HG03354 (cell line): ENCODE data around the gene TRPM3.

Source experiments
- ATAC-seq: cut with Tn5 transposase; IDR thresholded peaks from one replicate; pipeline ENCODE4 v1.9.1; 2021; ENCODE audit warnings: mild to moderate bottlenecking; ENCODE audit not compliant: unreplicated experiment, poor library complexity, severe bottlenecking

TRPM3 gene

DNA sequence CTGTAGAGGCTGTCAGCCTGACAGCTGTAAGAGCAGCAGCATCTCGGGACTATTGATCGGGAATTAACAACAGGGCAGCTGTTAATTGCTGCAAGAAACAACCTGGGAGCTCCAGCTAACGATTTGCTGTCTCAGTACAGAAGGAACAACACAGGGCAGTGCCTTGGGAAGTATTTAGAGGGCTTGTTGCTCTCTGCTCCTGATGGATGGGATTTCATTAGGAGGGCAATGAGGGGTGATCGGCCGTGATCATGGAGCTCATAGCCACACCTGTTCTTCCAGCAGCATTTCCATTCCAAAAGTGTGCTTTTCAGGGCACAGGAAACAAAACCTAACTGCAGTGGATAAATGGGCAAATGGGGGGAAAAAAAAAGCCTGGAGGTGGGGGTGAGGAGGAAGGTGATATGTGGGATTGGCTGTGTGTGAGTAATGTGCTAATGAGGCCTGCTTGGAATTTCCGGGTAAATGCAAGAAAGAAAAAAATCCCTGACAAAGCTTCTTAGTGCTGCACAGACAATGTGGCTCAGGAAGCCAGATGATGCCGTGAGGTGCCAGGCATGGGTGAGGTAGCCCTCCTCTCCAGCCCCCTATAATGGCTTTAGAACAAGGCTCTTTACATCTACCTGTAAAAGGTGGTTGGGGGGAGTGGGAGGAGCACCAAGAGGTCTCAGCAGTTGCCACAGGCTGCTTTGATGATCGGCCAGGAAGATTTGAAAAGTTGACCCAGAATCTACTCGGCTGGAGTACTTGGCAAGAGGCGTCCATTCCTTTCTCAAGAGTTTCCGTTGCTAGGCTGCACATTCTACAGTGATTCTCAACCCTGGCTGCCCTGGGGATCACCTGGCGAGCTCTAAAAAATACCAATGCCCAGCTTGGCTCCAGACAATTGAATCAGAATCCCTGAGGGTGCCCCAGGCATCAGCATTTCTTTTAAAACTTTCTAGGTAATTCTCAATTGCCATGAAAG lies 567.4 kb downstream of the TRPM3 start:
- ATAC-seq = no peak

DNA sequence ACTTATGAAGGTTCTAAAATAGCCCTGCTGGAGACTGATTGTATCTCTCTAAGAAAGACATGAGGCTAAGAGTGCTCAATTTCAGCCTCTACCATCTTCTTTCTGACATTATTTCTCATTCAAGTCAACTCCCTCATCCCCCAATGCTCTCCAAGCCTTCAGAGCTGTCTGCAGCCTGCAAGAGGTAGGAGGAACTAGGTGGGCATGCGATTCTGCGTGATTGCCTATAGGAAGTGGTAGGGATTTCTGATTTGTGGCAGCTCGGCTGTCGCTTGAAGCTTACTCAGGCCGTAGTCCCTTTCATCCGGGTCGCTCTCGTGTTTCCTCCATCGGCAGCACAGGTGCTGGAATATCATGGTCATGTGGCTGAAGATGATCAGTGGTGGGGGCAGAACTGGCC lies 568.9 kb downstream of the TRPM3 start:
- ATAC-seq = no peak

- ATAC-seq = no peak
Measured at GRCh38 chr9:70551801-70552200, 569.6 kb downstream of the TRPM3 start.

DNA sequence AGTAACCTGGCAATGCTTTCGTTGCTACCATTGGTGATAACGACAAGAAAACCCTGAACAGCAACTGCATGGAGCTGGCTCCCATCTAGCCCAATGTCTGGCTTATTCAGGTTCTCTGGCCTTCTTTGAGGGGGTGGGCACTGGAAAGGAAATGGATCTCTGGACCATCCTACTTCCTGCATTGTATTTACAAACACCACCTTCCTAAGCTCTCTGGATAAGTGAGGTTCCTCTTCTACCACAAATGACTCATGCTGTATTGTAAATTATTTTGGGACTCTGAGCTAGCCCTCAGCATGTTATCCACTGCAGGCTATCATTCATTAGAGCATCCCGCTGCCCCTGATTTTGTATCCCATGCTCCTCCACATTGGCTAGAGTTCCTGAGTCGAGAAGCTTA lies 570.0 kb downstream of the TRPM3 start:
- ATAC-seq = no peak

- ATAC-seq = no peak
Measured at GRCh38 chr9:70549926-70550325, 571.5 kb downstream of the TRPM3 start.

DNA sequence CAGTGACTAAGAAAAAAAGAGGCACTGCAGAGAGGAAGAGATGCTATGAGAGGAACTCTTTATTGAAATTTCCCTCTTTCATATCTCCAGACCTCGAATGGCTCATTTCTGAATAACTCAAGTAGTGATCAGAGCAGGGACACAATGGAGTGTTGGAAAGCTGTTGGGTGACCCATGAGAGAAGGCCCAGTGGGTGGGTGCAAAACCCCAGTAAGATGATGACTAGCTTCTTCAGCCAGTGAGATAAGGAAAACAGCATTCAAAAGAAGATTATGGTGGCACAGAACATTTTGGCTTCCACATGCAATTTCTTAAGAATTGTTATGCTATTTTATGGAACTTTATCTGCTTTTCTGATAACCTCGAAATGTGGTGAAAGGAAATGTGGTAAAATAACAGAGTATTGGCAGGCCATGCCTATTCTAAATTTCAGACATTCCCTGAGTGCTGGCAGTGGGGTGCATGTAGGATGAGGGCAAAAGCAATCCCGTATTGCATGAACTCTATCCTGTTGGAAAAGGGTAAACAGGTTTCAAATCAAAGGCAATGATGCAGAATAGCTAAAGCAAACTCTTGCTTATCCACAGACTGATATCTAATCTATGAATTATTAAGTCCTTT lies 579.0 kb downstream of the TRPM3 start:
- ATAC-seq = no peak

DNA sequence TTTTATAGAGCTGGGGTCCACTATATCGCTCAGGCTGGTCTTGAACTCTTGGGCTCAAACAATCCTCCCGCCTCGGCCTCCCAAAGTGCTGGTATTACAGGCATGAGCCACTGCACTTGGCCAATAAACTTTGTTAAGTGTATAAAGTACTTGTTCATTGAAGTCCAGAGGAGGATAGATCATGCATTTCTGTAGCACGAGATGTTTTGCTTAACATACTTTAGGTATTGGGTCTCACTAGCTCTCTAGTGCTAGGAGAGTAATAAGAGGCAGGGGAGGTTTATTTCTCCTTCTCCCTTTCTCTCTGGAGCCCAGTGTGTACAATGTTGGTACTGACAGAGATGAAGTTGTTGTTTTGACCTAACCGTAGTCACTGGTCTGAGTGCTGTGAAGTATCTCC lies 581.4 kb downstream of the TRPM3 start:
- ATAC-seq = no peak

DNA sequence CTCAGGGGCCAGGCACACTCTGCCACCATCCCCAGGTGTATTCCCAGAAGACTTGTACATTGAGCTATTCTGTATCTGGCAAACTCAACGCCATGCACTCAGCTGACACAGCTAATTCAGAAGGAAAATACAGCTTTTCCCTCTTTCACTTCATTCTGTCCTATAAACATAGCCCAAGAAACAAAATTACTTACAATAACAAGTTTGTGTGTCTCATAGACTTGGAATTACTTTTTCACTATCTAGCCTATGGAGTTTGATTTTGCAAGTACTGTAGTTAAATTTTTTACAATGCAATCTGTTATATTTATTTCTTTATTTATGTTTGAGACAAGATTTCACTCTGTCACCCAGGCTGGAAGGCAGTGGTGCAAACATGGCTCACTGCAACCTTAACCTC lies 581.9 kb downstream of the TRPM3 start:
- ATAC-seq = no peak

- ATAC-seq = no peak
Measured at GRCh38 chr9:70539001-70539400, 582.4 kb downstream of the TRPM3 start.

GRCh38 chr9:70537084-70537483 lies 584.3 kb downstream of the TRPM3 start:
- ATAC-seq = no peak

- no peak for ATAC-seq
Measured at GRCh38 chr9:70535546-70536323, 585.7 kb downstream of the TRPM3 start.

- no peak for ATAC-seq
Measured at GRCh38 chr9:70534471-70534870, 587.0 kb downstream of the TRPM3 start.

DNA sequence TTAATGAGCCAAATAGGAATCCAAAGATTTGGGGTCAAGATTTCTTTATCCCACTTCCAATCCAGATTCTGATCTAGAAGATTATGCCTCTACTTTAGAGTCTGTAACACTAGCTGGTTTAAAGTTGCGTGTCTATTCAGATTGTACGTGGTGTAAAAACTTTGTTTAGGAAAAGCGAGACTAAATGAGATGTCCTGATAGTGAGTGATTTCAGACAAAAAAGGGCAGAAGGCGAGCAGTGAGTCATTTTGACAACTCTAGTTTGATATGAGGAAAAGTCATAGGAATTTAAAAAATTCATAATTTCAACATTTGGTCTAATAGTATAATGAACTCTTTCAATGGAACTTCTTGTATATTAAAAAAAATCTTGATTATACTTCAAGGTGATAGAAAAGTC lies 587.4 kb downstream of the TRPM3 start:
- no peak for ATAC-seq

DNA sequence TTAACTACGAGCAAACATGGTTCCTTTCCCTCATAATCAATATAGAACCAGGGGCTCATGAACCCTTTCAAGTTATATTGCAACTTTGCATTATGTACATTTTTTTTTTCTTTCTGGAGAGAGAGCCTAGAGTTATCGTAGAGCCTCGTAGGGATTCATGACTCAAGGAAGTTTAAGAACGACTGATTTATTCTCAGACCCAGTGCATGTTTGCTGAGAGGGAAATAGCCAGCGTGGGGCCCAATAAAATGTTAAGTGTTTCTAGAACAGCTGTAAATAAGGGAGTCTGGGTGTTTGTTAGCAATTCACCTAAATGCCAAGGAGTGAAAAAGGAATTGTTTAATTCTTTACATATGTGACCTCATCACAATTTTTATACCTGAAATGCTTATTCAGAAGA lies 587.9 kb downstream of the TRPM3 start:
- no peak for ATAC-seq

DNA sequence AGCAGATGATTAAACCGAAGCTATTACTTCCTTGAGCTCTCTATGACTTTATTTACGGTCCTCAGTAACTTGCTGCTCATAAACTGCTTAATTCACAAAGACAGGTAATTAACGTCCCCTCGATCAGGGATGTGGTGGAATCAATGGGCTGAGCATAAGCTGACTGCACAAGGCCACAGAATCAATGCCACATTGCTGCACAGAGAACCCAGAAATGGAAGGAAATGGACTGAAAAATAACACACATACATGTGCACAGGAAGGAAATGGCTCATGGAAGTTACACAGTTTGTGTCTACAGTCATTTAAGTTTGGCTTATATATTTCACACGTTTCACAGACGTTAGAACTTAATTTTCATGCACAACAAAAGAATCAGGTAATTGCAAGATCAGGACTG lies 588.7 kb downstream of the TRPM3 start:
- no peak for ATAC-seq

- ATAC-seq = no peak
Measured at GRCh38 chr9:70531311-70531710, 590.1 kb downstream of the TRPM3 start.

- ATAC-seq = no peak
Measured at GRCh38 chr9:70530716-70531115, 590.7 kb downstream of the TRPM3 start.

DNA sequence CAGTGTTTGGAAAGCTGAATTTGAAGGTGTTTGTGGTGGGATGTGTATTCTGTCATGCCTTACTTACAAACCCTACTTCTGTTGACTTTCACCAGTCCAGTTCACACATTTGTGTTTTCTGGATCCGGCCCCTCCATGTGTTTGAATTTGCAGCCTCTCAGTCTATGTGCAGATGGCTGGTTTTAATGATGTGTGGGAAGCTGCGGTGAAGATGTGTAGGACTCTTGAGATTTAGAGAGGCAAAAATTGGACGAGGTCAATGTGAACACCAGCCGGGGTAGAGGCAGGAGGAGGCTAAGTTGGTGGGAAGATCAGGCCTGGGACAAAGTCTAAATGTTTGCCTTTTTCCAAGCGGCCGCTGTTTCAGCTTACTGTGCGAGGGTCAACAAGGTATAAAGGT lies 591.6 kb downstream of the TRPM3 start:
- ATAC-seq = no peak

GRCh38 chr9:70529377-70529776 lies 592.0 kb downstream of the TRPM3 start:
- ATAC-seq = no peak

DNA sequence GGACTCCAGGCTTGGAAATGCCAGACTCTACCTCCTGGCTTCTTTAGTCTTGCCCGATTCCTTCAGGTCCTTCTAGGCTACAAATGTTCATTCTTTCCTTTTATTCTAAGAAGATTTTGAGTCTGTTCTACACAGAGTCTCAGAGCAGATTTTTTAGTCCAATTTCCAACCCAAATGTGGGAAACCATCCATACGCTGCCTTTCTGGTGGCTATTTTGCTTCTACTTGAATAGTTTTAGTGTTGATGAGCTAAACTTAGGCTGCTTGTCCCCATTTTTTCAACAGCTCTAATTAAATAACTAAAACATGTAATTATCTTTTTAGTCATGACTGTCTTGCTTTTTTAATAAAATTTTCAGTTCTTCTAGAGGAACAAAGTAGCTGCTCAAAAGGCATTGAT lies 594.5 kb downstream of the TRPM3 start:
- ATAC-seq = no peak

DNA sequence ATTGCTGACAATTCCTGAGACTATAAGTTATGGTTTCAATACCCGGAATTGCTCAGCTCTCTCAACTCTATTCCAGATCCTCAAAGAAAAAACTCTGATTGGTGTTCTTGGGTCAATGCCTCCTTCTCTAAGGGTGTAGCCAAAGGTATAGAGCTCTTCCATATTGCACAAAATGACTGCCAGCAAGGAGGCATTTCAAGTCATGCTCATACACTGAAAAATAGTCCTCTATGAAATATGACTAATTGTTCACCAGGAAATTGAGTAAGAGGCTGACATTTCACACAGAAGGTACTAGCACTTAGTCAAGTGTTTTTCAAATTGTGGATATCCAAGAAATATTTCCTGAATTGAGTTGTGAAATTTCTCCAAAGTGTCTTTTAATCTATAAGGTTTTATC lies 595.9 kb downstream of the TRPM3 start:
- no peak for ATAC-seq
